HG03520 (cell line): ENCODE data around the gene SPSB1.
"Not testable (repeated sequence)": the region's sequence is repeated elsewhere in the genome, so short reads cannot be mapped to it uniquely, and the experiment has no call there.

Experiments used
- ATAC-seq: cut with Tn5 transposase; IDR thresholded peaks from one replicate; pipeline ENCODE4 v1.9.1; 2021; ENCODE audit warnings: mild to moderate bottlenecking, moderate library complexity; ENCODE audit not compliant: unreplicated experiment

The SPSB1 gene

DNA sequence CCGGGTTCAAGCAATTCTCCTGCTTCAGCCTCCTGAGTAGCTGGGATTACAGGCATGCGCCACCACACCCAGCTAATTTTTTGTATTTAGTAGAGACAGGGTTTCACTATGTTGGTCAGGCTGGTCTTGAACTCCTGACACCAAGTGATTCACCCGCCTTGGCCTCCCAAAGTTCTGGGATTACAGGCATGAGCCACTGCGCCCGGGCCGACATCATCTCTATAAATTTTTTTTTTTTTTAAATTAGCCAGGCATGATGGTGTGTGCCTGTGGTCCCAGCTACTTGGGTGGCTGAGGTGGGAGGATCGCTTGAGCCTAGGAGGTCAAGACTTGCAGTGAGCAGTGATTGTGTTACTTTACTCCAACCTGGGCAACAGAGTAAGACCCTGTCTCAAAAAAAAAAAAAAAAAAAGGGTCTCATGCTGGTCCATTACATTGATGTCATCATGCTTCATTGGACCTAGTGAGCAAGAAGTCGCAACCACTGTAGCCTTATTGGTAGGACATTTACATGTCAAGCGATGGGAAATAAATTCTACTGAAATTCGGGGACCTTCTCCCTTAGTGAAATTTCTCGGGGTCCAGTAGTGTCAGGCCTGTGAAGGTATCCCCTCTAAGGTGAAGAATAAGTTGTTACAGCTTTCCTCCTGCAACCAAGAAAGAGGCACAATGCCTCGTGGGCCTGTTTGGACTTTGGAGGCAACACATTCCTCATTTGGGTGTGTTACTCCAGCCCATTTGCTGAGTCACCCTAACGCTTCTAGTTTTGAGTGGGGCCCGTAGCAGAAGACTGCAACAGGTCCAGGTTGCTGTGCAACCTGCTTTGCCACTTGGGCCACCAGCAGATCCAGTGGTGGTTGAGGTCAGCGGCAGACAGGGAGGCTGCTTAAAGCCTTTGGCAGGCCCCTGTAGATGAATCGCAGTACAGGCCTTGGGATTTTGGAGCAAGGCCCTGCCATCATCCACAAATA is 7.2 kb downstream of the SPSB1 start:
- ATAC-seq: not testable (repeated sequence)

DNA sequence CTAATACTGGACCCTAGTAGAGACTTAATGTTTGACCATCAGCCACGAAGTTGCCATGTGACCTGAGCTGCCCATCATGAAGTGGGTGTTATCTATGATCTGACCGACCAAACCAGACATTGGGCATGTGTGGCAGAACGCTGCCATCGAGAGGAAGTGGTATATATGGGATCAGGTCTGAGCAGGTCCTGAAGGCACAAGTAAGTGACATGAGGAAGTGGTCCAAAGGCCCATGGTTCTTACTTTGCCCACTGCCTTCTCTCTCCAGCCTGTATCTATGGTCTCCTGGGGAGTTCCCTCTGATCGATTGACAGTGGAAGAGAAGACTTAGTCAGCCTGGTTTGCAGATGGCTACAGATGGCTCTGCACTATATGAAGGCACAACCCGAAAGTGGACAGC is 7.9 kb downstream of the SPSB1 start:
- no peak for ATAC-seq

- ATAC-seq: no peak
Measured at GRCh38 chr1:9302745-9303524, 10.2 kb downstream of the SPSB1 start.

DNA sequence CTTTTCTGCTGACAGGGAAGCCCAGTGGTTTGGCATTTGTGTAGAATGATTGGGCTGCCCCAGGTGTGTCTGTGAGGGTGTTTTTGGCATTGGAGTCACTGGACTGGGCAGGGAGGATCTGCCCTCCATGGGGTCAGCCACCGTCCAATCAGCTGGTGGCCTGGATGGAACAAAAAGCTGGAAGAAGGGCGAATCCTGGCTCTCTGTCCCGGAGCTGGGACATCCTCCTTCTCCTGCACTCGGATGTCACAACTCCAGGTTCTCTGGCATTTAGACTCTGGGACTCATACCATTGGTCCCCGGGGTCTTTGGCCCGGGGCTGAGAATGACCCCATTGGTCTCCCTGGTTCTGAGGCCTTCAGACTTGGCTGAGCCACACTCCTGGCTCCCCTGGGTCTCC is 11.2 kb downstream of the SPSB1 start:
- no peak for ATAC-seq

DNA sequence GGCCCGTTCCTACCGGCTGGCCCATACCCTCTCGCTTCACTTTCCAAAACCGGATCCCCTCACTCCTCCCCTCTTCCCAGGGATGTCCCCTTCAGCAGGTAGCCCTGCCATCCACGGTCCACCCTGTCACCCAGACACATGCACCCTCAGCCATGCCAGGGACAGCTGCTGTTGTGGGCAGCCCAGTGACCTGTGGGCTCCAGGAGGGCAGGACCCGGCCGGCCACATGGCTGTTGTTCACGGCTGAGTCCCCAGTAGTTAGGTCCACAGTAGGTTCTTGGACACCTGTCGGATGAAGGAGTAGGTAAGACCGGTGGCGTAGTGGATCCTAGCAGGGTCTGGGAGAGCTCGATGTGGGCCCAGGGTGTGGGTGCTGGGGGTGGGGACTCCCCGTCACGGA is 12.5 kb downstream of the SPSB1 start:
- no peak for ATAC-seq

DNA sequence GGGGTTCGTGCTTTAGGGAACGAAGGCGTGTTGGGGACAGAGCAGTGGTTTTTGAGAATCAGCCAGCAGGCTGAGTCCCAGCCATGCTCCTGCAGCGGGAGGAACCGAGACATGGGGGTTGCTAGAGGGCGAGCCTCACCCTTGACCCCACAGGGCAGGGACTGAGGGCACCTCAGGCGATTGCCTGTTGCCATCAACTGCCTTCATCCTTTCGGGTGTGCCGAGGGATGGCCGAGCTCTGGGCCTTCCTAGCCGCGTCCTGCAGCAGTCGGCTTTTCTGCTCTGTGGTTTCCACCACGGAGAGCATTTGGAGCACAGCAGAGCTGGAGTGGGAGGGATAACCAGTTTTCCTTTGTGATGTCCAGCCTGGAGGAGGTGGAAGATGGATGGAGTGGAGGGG is 13.3 kb downstream of the SPSB1 start:
- no peak for ATAC-seq

DNA sequence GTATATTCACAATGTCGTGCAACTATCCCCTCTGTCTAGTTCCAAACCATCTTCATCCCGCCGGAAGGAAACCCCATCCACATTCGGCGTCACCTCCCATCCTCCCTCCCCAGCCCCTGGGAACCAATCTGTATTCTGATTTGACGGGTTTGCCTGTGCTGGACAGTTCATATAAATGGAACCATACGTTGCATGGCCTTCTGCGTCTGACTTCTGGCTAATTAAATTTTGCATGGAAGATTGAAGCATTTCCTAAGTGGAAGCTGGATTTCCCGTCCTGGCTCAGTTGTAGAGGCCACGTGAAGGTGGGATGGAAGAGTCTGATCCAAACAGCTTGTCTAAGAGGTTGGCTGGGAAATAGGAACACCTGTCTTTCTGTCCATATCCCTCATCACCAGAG is 14.6 kb downstream of the SPSB1 start:
- ATAC-seq: no peak

DNA sequence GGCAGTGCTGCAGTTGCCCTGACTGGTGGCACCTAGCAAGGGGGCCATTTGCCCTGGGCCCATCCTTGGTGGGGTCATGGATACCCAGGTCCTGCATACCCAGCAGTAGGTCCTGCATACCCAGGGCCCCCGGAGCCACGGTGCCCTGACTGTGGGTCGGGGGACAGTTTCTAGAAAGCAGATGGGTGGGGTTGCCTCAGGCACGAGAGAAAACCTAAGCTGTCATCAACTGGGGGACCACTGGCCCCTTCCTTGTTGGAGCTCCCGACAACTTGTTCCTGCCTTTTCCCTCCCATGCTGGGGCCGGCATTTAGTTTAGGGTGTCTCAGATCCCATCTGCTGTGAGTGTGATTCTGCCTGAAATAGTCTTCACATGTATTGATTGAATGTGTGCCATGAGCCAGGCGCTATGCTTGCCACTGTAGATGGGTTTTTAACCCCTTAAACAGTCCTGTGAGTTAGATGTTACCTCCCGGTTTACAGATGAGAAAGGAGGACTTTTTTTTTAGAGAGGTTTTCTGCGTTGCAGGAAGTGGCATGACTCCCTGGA is 15.6 kb downstream of the SPSB1 start:
- ATAC-seq: no peak

DNA sequence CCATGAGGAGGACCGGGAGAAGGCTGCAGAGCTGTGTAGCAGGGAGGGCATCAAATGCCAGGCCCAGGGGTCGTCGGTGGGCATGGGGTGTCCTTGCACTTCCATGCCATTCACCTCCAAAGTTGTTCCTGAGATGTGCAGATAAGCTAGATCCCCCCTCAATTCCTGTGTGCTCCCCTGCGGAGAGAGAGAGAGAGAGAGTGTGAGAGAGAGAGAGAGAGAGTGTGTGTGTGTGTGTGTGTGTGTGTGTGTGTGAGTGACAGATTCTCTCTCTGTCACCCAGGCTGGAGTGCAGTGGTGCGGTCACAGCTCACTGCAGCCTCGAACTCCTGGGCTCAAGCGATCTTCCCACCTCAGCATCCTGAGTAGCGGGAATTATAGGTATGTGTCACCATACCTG is 16.4 kb downstream of the SPSB1 start:
- no peak for ATAC-seq

- no peak for ATAC-seq
Measured at GRCh38 chr1:9309991-9310390, 17.3 kb downstream of the SPSB1 start.

- no peak for ATAC-seq
Measured at GRCh38 chr1:9311029-9311428, 18.3 kb downstream of the SPSB1 start.

DNA sequence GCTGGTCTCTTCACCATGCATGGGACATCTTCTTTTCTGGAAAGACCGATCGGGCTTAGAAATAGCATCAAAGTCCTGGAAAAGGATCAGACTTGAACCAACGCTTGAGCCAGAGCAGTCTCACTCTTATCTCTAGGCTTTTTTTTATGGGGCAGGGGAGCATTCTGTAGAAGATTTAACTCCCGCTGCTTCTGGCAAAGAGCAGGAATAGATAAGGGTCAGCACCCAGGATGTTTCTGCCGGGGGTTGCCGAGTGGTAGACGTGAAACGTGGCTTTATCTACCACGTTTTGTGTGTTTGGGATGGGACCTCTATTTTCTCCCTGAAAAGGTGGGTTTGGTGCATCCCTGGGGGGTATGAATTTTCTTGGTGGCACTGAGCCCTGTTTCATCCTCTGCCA is 18.8 kb downstream of the SPSB1 start:
- ATAC-seq: no peak

DNA sequence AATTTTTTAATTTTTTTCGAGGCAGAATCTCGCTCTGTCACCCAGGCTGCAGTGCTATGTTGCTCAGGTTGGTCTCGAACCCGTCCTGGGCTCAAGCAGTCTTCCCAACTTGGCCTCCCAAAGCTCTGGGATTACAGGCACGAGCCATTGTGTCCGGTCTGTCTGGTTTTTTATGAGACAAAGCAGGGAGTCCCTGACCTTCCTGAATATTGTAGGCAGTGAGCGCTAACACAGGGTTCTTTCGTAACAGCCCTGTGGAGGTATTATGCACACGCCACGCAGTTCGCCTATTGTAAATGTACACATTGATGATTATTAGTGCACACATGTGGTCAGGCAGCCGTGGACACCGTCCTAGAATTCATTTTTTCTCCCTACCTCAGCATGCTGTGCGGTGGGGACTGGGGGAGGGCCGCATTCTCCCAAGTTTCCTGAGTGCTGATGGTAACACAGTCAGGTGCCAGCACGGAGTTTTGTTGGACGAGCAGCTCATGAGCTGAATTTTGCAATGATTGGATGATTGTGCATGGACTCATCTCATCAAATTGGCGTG is 19.6 kb downstream of the SPSB1 start:
- no peak for ATAC-seq

DNA sequence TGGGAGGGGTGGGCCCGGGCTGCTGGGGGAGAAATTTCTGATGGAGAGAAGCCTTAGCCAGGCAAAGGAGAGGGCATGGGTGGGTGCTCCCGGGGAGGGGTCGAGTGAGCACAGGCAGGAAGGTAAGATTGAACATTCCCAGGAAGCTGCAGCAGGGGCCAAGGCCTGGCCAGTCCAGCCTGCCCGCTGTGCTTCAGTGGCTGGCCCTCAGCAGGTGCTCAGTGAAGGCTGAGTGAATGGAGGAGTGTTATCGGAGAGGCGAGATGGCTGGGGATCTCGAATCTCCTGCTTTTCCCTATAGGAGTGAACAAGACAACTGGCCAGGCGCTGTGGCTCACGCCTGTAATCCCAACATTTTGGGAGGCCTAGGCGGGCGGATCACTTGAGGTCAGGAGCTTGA is 20.9 kb downstream of the SPSB1 start:
- ATAC-seq: no peak

DNA sequence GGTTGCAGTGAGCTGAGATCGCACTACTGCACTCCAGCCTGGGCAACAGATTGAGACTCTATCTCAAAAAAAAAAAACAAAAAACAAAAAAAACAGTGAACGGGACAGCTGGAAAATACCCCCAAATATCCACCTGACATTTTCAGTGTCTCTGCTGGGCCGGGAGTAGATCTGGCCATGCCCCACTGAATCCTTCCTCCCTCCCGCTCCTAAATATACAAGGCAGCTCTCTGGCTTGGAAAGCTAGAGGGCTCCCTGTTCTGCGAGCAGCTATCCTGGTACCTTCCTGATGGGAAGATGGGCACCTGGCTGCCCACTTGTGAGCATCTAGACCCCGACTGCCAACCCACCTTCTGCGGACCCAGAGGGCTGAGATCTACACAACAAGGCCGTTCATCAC is 21.4 kb downstream of the SPSB1 start:
- ATAC-seq: no peak

GRCh38 chr1:9314711-9315379 is 22.2 kb downstream of the SPSB1 start:
- no peak for ATAC-seq

DNA sequence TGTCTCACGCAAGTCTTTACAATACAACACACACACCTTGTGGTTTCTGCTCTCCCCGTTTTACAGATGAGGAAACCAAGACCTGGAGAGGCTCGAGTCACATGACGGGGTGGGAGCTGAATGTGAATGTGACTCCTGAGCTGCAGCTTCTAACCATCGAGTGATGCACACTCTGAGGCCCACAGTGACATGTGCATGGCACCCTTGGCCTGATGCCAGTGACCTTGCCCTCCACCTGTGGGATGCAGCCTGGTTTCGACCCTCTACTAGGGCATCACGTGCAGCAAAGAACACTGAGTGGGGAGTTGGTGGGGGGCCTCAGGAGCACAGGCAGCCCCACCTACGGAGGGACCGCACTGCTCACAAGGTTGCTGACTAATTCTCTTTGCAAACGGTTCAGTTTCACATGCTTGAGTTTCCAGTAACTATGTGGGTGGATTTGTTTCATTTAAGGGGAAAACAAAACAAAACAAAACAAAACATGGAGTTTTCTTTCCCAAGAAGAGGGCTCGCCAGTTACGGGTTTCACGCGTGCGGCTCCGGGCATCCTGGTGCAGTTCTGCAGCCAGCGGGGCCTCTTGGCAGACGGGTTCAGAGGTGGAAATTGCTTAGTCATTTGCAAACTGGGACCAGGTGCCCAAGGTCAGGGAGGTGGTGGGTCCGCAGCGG is 22.9 kb downstream of the SPSB1 start:
- ATAC-seq: no peak

DNA sequence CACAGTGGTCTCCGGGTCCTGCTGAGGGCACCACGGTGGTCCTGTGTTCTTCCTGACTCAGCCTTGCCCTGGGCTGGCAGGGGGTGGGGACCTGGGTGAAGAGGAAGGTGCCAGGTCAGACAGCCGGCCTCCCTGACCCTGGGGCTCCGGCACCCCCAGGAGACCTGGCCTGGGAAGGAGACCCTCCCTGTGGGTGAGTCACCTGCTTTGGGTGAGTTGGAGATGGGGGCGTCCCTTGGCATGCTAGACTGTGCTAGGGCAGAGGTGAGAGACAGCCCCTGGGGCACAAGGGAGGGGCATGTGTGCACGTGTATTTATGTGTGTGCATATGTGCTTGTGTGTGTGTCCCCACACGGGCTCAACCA is 23.4 kb downstream of the SPSB1 start:
- no peak for ATAC-seq

DNA sequence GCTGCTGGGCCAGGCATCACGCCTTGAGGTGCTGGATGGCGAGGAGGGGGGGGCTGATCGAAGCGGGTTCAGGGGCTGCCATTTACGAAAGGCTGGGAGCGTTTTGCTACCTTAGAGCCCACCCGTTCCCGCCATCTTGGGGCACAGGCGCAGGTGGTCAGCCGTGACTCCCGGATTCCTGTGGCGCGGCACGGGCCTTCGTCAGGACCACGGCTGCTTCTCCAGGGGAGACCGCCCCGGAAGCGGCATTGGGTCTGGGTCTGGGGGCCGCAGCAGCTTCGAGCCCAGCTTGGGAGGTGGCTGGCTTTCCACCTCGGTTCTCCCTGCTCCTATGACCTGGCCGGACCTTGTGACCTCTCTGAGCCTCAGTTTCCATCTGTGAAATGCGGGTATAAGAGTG is 23.8 kb downstream of the SPSB1 start:
- ATAC-seq: no peak

DNA sequence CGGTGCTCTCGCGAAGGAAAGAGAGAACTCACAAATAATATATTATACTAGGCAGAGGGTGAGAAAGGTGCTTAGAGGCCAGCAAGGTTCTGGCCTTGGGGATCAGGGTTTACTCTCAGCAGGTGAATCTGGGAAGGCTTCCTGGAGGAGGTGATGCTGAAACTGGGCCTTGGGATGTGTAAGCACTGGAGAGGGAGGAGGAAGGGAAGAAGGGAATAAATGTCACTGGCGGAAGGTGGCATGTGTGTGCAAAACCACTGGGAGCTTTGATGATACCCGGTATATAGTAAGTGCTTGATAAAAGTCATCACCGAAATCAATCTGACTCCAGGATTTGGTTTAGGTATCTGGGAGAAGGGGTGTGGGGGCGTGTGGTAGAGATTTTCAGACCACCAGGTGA is 24.4 kb downstream of the SPSB1 start:
- ATAC-seq: no peak
